ENCODE data around the gene SPNS2.

- TF ChIP-seq CTCF (IDR thresholded peaks at IDR 0.05) (no peak), POLR2A (IDR thresholded peaks at IDR 0.05) (no peak)
These were observed 46.2 kb downstream of the SPNS2 start for GRCh38 chr17:4544951-4545216.
